ENCODE measurements around the gene HES4.
"Not testable (repeated sequence)": the region's sequence is repeated elsewhere in the genome, so short reads cannot be mapped to it uniquely, and the experiment has no call there.

The HES4 gene

DNA sequence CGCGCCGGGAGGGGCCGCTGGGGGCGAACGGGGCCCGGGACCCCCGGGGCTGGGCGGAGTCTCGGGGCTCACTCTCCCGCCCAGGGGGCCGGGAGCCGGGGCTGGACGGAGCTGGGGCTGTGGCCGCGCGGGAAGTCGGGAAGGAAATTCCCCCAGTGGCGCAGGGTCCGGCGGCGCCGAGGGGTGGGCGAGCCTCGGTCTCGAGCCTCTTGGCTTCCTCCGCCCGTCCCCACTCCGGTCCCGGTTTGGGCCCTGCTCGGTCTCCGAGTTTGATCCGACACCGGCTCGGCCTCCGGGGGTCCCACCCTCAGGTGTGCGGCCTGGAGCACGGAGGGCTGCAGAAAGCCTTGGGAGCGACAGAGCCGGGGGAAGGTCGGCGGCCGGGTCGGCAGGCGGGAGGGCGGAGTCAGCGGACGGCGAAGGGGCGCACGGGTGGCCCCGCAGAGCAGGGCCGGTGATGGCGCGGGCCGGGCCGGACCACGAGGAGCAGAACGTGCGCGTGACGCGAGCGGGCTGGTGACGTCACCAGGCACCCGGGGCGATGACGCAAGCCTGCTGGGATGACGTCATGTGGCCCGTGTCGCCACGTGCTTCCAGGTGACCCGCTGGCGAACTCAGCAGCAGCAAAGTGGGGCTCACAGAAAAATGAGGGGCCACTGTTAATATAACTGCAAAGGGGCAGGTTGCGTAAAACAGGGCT, 610 bp upstream of the HES4 start:
- in situ Hi-C loops (cut with MboI; ENCODE audit: low sequenced_read_pairs): no loop called here

DNA sequence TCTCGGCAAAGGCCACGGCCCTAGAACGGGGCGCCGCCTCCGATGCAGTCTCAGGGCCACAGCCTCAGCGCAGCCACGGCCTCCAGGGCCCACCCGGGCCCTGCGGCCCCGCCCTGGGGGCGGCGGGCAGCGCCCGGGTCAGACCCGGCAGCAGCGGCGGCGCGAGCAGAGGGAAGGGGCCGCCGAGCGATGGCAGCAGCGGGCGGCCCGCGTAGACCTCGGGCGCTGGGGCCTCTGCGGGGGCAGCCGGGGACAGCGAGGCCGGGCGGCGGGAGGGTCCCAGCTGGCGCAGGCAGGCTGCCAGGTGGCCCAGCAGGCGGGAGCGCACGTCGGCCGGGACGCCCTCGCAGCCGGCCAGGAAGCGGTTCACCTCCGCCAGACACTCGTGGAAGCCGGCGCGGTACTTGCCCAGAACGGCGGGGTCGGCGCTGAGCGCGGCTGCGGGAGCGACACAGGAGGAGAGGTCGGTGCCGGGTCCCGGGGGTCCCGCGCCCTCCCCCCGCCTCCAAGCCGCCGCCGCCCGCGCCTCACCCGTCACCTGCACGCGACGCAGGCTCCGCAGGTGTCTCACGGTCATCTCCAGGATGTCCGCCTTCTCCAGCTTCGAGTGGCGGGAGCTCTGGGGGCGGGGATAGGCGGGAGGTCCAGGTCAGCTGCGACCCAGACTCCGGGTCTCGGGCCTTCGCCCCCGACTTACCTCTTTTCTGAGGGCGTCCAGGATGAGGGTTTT, 737 bp downstream of the HES4 start:
- in situ Hi-C loops (cut with MboI; ENCODE audit: low sequenced_read_pairs): no loop called here

GRCh38 chr1:998745-998994, 1.2 kb downstream of the HES4 start:
- in situ Hi-C loops (cut with MboI; ENCODE audit: low sequenced_read_pairs): no loop called here

DNA sequence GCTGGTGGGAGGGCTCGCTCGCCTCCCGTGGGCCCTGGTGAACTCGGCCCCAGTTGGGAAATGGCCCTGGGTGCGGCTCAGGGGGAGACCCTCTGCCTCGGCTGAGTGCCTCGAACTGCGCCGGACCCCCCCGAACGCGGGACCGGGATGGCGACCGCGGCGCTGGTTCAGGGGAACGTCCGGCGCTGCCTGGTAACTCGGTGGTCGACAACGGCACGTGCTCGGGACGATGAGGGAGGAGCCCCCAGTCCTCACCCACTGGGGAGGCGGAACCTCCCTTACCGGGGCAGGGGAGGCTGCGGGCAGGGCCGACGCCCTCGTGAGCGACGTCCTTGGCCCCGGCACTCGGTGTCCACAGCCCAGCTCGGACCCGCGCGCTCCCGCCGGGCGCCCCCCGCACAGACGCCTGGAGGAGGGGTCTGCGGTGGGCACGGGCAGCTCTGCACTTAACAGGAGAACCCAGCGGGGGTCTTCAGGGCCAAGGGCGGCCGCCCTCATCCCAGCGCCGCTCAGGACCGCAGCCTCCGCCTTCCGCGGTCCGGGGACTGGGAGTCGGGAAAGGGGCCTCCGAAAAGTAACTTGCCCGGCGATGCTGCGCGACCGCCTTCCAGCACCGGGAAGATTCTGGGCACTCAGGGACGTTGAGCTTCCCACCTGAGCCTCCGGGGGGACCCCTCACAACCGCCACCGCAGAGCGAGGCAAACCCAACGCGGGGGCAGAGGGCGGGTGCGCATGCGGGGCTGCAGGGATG, 1.7 kb downstream of the HES4 start:
- in situ Hi-C loops (cut with MboI; ENCODE audit: low sequenced_read_pairs): no loop called here

DNA sequence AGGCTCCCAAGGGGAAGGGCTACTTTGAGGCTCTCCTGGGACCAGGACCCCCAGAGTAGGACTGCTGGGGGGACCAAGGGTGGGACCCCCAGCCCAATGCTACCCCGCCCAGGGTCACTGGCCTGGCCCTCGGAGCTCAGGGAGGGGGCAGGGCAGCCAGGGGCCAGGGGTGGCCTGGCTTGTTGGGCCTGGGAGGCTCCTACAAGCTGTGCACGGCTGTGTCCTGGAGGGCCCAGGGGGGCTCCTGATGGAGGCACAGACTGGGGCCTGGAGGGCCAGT, 2.2 kb downstream of the HES4 start:
- in situ Hi-C loops (cut with MboI; ENCODE audit: low sequenced_read_pairs): no loop called here

GRCh38 chr1:996851-997712, 2.8 kb downstream of the HES4 start:
- in situ Hi-C loops (cut with MboI; ENCODE audit: low sequenced_read_pairs): no loop called here

DNA sequence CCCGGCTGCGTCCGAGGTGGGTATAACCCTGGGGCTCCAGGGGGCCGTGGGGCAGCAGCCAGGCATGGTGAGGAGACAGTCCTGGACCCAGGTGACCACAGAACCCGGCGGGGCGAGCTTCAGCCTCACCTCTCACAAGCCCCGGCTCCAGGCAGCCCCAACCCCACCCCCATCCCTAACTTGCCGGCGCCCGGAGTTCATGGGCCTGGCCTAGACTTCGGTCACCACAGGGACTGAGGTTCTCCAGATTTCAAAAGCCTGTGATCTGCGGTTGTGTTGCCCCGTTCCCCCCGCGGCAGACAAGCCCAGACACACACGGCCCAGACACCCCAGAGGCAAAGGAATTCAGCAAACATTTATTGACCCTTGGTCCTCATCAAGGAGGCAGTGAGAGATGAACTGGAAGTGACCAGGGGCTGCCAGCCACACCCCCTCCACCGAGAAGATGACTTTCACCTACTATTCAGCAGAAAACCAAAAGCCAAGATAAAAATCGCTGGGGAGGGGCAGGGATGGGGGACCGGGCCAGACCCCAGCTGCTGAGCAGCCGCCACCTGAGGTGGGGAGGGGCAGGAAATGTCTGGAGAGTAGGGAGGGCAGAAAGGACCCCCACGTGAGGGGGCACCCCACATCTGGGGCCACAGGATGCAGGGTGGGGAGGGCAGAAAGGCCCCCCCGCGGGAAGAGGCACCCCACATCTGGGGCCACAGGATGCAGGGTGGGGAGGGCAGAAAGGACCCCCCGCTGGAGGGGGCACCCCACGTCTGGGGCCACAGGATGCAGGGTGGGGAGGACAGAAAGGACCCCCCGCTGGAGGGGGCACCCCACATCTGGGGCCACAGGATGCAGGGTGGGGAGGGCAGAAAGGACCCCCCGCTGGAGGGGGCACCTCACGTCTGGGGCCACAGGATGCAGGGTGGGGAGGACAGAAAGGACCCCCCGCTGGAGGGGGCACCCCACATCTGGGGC, 3.9 kb downstream of the HES4 start:
- in situ Hi-C loops (cut with MboI; ENCODE audit: low sequenced_read_pairs): no loop called here

DNA sequence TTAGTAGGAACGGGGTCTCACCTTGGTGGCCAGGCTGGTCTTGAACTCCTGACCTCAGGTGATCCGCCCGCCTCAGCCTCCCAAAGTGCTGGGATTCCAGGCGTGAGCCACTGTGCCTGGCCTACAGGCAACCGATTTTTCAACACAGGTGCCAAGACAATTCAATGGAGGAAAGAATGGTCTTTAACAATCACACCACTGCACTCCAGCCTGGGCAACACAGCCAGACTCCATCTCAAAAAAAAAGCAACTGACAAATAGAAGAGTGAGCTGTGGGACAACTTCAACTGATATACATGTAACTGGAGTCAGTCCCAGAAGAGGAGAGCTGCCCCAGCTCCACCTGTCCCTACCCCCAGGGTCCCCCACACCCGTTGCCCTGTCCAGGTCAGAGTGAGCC, 5.4 kb downstream of the HES4 start:
- in situ Hi-C loops (cut with MboI; ENCODE audit: low sequenced_read_pairs): not testable (repeated sequence)

DNA sequence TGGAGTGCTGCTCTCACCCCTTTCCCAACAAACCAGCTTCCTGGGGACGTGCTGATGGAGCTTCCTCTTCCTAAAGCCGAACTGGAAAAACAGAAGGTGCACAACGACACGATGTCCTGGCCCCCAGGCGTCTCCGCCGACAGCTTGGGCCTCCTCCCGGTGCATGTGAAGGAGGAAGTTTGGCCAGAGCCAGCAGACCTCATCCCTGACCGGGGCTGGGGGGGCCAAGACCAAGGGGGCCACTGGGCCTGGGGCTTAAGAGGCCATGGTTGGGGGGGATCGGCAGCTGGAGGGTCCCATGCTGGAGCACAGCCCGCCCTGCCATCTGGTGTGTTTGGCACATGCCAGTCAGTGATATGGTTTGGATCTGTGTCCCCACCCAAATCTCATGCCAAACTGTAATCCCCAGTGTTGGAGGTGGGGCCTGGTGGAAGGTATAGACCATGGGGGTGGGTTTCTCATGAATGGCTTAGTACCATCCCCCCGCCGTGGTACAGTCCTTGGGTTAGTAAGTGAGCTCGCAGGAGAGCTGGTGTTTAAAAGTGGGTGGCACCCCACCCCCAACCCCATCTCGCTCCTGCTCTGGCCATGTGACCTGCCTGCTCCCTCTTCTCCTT, 6.4 kb downstream of the HES4 start:
- in situ Hi-C loops (cut with MboI; ENCODE audit: low sequenced_read_pairs): no loop called here

- in situ Hi-C loops (cut with MboI; ENCODE audit: low sequenced_read_pairs): no loop called here
Observed at GRCh38 chr1:992362-992761, 7.5 kb downstream of the HES4 start.

GRCh38 chr1:991895-992294, 8.0 kb downstream of the HES4 start:
- in situ Hi-C loops (cut with MboI; ENCODE audit: low sequenced_read_pairs): no loop called here

- in situ Hi-C loops (cut with MboI; ENCODE audit: low sequenced_read_pairs): not testable (repeated sequence)
Observed at GRCh38 chr1:991275-991674, 8.6 kb downstream of the HES4 start.

- in situ Hi-C loops (cut with MboI; ENCODE audit: low sequenced_read_pairs): not testable (repeated sequence)
Observed at GRCh38 chr1:988061-988460, 11.8 kb downstream of the HES4 start.

DNA sequence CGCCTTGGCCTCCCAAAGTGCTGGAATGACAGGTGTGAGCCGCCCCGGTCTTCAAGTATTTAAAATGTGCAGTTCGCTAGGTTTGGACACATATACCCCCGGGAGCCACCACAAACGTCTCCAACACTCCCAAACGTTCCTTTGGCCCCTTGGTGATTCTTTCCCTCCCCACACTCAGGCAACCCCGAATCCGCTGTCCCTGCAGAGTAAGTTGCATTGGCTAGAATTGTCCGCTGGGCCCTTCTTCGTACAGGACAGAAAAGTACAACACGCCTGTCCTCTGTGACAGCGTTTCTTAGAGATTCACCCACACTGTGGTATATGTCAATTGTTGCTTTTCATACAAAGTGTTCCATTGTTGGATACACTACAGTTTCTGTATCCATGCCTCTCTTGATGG, 14.8 kb downstream of the HES4 start:
- in situ Hi-C loops (cut with MboI; ENCODE audit: low sequenced_read_pairs): no loop called here

DNA sequence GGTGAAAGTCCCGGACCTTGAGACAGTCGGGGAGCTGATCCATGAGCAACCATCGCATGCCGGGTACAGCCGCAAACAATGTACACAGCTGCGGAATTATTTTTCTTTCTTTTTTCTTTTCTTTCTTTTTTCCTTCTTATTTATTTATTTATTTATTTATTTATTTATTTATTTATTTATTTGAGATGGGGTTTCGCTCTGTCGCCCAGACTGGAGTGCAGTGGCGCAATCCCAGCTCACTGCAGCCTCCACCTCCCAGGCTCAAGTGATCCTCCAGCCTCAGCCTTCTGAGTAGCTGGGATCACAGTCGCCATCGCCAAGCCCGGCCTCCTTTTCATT, 15.5 kb downstream of the HES4 start:
- in situ Hi-C loops (cut with MboI; ENCODE audit: low sequenced_read_pairs): no loop called here

DNA sequence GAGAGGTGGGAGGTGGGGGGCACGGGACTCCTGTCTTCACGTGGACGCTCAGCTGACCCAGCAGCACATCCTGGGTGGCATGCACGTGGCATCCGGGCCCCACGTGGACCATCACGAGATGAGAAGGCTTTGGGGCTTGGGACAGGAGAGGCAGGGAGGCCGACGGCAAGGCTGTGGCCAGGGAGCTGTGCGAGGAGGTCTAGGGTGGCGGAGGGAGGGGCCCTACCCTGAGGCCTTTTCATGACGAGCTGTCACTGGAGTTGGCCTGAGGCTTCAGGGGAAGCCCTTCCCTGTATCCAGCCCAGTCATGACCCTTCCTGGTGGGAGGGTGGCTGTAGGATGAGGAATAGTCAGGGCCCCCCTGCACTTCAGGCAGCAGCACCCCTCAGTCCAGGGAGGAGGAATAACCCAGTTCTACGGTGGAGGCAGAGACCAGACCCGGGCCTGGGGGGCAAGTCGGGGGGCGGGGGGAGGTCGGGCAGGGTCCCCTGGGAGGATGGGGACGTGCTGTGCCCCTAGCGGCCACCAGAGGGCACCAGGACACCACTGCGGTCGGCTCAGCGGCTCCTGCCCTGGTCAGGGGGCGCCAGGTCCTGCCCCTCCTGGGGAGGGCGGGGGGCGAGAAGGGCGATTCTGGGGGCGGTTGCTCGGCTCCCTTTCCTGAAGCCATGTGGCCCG, 16.0 kb downstream of the HES4 start:
- in situ Hi-C loops (cut with MboI; ENCODE audit: low sequenced_read_pairs): no loop called here

GRCh38 chr1:982765-983436, 17.0 kb downstream of the HES4 start:
- in situ Hi-C loops (cut with MboI; ENCODE audit: low sequenced_read_pairs): no loop called here

DNA sequence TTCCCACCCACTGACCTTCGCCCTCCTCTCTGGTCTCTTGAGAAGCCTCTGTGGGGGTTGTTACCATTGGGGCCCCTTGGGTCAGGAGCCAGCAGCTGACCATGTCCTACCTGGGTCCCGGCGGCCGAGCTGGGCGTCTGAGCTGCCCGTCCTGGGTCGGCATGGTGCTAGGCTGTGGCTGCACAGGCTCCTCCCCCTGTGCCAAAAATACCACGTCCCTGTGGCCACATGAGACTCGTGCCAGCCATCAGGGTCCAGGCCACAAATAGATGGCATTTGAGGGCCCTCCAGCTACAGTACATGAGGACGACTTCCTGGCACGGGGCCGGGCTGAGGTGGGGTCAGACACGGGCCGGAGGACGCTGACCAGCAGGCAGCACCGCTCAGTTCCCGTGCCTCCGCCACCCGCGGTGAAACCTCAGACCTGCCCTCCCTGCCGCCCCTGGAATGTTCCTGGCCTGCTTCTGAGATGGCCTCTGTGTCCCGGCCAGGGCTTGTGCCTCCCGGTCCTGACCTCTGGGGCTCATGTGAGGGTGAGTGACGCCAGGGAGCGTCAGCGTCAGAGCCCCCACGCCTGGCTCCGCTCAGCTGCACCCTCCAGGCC, 17.8 kb downstream of the HES4 start, which contains the start of gene PERM1:
Gene PERM1, minus strand, starts transcription at position 139 of the 604 bp plus-strand sequence. CDS start 1,064 bp downstream, outside the sequence.
- in situ Hi-C loops (cut with MboI; ENCODE audit: low sequenced_read_pairs): no loop called here
